OCI-LY3 (cell line): ENCODE data around the gene DOCK4.

Source experiments
- EZH2phosphoT487 ChIP-seq: fragments of 200-600 bp; shearing (Covaris generic); IDR thresholded peaks from 2 replicates; pipeline ENCODE4 v1.6.1; 2018; ENCODE audit warnings: antibody characterized with exemption, mixed run types, low read depth
- TF ChIP-seq, protein P1 (sequence below): fragments of 200-600, 300-600 bp; sonication (generic); IDR thresholded peaks from 2 replicates; pipeline ENCODE4 v1.5.1; 2014; ENCODE audit warnings: antibody characterized with exemption, low read length, low read depth

GRCh38 chr7:112081778-112082177 lies 124.4 kb downstream of the DOCK4 start:
- TF ChIP-seq, protein P1, sequence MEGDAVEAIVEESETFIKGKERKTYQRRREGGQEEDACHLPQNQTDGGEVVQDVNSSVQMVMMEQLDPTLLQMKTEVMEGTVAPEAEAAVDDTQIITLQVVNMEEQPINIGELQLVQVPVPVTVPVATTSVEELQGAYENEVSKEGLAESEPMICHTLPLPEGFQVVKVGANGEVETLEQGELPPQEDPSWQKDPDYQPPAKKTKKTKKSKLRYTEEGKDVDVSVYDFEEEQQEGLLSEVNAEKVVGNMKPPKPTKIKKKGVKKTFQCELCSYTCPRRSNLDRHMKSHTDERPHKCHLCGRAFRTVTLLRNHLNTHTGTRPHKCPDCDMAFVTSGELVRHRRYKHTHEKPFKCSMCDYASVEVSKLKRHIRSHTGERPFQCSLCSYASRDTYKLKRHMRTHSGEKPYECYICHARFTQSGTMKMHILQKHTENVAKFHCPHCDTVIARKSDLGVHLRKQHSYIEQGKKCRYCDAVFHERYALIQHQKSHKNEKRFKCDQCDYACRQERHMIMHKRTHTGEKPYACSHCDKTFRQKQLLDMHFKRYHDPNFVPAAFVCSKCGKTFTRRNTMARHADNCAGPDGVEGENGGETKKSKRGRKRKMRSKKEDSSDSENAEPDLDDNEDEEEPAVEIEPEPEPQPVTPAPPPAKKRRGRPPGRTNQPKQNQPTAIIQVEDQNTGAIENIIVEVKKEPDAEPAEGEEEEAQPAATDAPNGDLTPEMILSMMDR: no peak
- TF ChIP-seq EZH2phosphoT487: no peak
